ENCODE data around the gene SEPSECS.

Gene SEPSECS

GRCh38 chr4:25178838-25179261 lies 18.6 kb upstream of the SEPSECS start:
- no peak overlapping the region for H4K8ac ChIP-seq (ENCODE audit: low read length)
- no peak overlapping the region for H4K91ac ChIP-seq (ENCODE audit: low read length)
- peaks cover 0 to 6% of the 10 kb centered on the region in 2 experiments for H3K36me3 ChIP-seq (ENCODE audit: control insufficient read depth in 1 of 2, insufficient read depth in 2 of 2, low read depth in 1 of 2, low read length in 2 of 2)
- H3K23ac ChIP-seq (ENCODE audit: low read length in 2 of 2), result no peak overlapping the region
- H3K14ac ChIP-seq (ENCODE audit: low read length in 2 of 2), result no peak overlapping the region
- H3K27ac ChIP-seq (ENCODE audit: low read length, poor library complexity, severe bottlenecking), result no peak overlapping the region
- no peak overlapping the region for H2BK5ac ChIP-seq (ENCODE audit: low read depth, low read length, poor library complexity, severe bottlenecking)
- no peak overlapping the region for H3K4me2 ChIP-seq (ENCODE audit: low read length, poor library complexity, severe bottlenecking)
- H2BK15ac ChIP-seq (ENCODE audit: low read depth, poor library complexity, severe bottlenecking), result no peak overlapping the region
- H2AK5ac ChIP-seq (ENCODE audit: low read length, severe bottlenecking), result no peak overlapping the region
- no peak for DNase-seq
- H3K27me3 ChIP-seq (ENCODE audit: control insufficient read depth in 1 of 2, insufficient read depth in 1 of 2, low read length in 2 of 2), result no peaks in the 10 kb centered on the region
- H2AFZ ChIP-seq (ENCODE audit: low read depth, low read length), result no peak overlapping the region
- H3K4me1 ChIP-seq (ENCODE audit: control insufficient read depth, insufficient read depth, low read depth, low read length), result no peaks in the 10 kb centered on the region
- no peak overlapping the region for H3K4me3 ChIP-seq (ENCODE audit: insufficient read depth in 1 of 2, low read depth in 1 of 2, low read length in 2 of 2)
- WGBS, result 82% methylated on average over 3 of the region's 3 CpGs
- H3K79me1 ChIP-seq (replicated peaks; ENCODE audit: low read length, poor library complexity, severe bottlenecking), result no peaks in the 10 kb centered on the region
- no peaks in the 10 kb centered on the region for H3K9me3 ChIP-seq (ENCODE audit: control insufficient read depth, low read length)
- no peak overlapping the region for H2BK120ac ChIP-seq (ENCODE audit: low read depth, low read length)
- H3K18ac ChIP-seq (ENCODE audit: low read depth in 1 of 2, low read length in 2 of 2), result no peak overlapping the region
- H3K4ac ChIP-seq (ENCODE audit: low read depth in 1 of 2, low read length in 2 of 2), result no peak overlapping the region
- no peak overlapping the region for H2BK12ac ChIP-seq (ENCODE audit: low read length in 2 of 2)
- H3K9ac ChIP-seq (ENCODE audit: low read length), result no peak overlapping the region

DNA sequence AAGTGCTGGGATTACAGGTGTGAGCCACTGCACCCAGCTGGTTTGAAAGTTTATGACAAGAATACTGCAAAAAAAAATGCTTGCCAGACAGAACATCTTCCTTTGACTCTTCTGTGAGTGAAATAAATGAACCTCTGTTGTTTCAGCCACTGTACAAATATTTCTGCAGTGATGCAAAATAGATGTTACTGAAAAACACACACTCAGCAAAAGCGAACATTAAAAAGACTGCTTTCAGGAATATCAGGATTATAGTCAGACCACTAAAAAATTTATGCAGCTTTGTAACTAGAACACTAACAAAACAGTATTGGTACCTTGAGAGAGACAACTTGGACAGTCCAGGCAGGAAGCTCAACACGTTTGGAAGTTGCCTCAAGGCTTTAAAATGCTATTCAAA lies 16.9 kb upstream of the SEPSECS start:
- Histone ChIP-seq H3K79me1 (replicated peaks; ENCODE audit: low read length, poor library complexity, severe bottlenecking) (no peaks in the 10 kb centered on the region), H3K27me3 (ENCODE audit: control insufficient read depth in 1 of 2, insufficient read depth in 1 of 2, low read length in 2 of 2) (no peaks in the 10 kb centered on the region), H3K9ac (ENCODE audit: low read length) (no peak overlapping the region), H3K23ac (ENCODE audit: low read length in 2 of 2) (no peak overlapping the region), H3K4me2 (ENCODE audit: low read length, poor library complexity, severe bottlenecking) (no peak overlapping the region), H4K8ac (ENCODE audit: low read length) (no peak overlapping the region), H2BK15ac (ENCODE audit: low read depth, poor library complexity, severe bottlenecking) (no peak overlapping the region), H3K9me3 (ENCODE audit: control insufficient read depth, low read length) (no peaks in the 10 kb centered on the region), H2AFZ (ENCODE audit: low read depth, low read length) (no peak overlapping the region), H3K27ac (ENCODE audit: low read length, poor library complexity, severe bottlenecking) (no peak overlapping the region), H3K14ac (ENCODE audit: low read length in 2 of 2) (no peak overlapping the region), H4K91ac (ENCODE audit: low read length) (no peak overlapping the region), H2BK12ac (ENCODE audit: low read length in 2 of 2) (no peak overlapping the region), H2AK5ac (ENCODE audit: low read length, severe bottlenecking) (no peak overlapping the region), H2BK5ac (ENCODE audit: low read depth, low read length, poor library complexity, severe bottlenecking) (no peak overlapping the region), H3K4me1 (ENCODE audit: control insufficient read depth, insufficient read depth, low read depth, low read length) (no peaks in the 10 kb centered on the region), H2BK120ac (ENCODE audit: low read depth, low read length) (no peak overlapping the region), H3K4me3 (ENCODE audit: insufficient read depth in 1 of 2, low read depth in 1 of 2, low read length in 2 of 2) (no peak overlapping the region), H3K18ac (ENCODE audit: low read depth in 1 of 2, low read length in 2 of 2) (no peak overlapping the region), H3K36me3 (ENCODE audit: control insufficient read depth in 1 of 2, insufficient read depth in 2 of 2, low read depth in 1 of 2, low read length in 2 of 2) (peaks cover 0 to 6% of the 10 kb centered on the region in 2 experiments), H3K4ac (ENCODE audit: low read depth in 1 of 2, low read length in 2 of 2) (no peak overlapping the region)
- 77% methylated on average over 2 of the region's 2 CpGs for WGBS
- DNase-seq, result no peak

DNA sequence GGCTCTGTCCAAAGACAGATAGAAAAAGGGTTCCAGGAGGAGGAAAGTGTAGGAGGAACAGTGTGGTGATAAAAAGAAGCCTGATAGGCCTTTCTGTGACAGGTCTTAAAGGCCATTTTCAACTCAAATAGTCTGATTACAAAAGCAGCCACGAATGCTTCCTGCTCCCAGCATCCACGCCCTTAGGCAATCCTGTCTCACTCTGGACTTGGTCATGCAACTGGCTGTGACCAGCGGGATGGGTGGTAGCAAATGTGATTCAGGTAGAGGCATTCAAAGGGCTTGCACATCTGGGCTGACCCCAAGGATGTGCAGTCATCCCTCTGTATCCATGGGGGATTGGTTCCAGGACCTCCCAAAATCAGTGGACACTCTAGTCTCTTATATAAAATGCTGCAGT lies 14.4 kb upstream of the SEPSECS start:
- H2BK12ac ChIP-seq (ENCODE audit: low read length in 2 of 2), result no peak overlapping the region
- H2AK5ac ChIP-seq (ENCODE audit: low read length, severe bottlenecking), result no peak overlapping the region
- H3K18ac ChIP-seq (ENCODE audit: low read depth in 1 of 2, low read length in 2 of 2), result no peak overlapping the region
- no peaks in the 10 kb centered on the region for H3K4me1 ChIP-seq (ENCODE audit: control insufficient read depth, insufficient read depth, low read depth, low read length)
- H3K36me3 ChIP-seq (ENCODE audit: control insufficient read depth in 1 of 2, insufficient read depth in 2 of 2, low read depth in 1 of 2, low read length in 2 of 2), result peaks cover 0 to 10% of the 10 kb centered on the region in 2 experiments
- H3K14ac ChIP-seq (ENCODE audit: low read length in 2 of 2), result no peak overlapping the region
- H2BK15ac ChIP-seq (ENCODE audit: low read depth, poor library complexity, severe bottlenecking), result no peak overlapping the region
- no peak overlapping the region for H2BK5ac ChIP-seq (ENCODE audit: low read depth, low read length, poor library complexity, severe bottlenecking)
- no peak overlapping the region for H3K4me3 ChIP-seq (ENCODE audit: insufficient read depth in 1 of 2, low read depth in 1 of 2, low read length in 2 of 2)
- peak; percentile 10 for DNase-seq
- no peak overlapping the region for H3K23ac ChIP-seq (ENCODE audit: low read length in 2 of 2)
- H4K8ac ChIP-seq (ENCODE audit: low read length), result no peak overlapping the region
- no peaks in the 10 kb centered on the region for H3K27me3 ChIP-seq (ENCODE audit: control insufficient read depth in 1 of 2, insufficient read depth in 1 of 2, low read length in 2 of 2)
- H4K91ac ChIP-seq (ENCODE audit: low read length), result no peak overlapping the region
- peak overlapping the region; percentile 80 for H3K9ac ChIP-seq (ENCODE audit: low read length)
- H2BK120ac ChIP-seq (ENCODE audit: low read depth, low read length), result no peak overlapping the region
- no peak overlapping the region for H3K27ac ChIP-seq (ENCODE audit: low read length, poor library complexity, severe bottlenecking)
- no peak overlapping the region for H2AFZ ChIP-seq (ENCODE audit: low read depth, low read length)
- no peaks in the 10 kb centered on the region for H3K9me3 ChIP-seq (ENCODE audit: control insufficient read depth, low read length)
- no peaks in the 10 kb centered on the region for H3K79me1 ChIP-seq (replicated peaks; ENCODE audit: low read length, poor library complexity, severe bottlenecking)
- no peak overlapping the region for H3K4me2 ChIP-seq (ENCODE audit: low read length, poor library complexity, severe bottlenecking)
- WGBS, result 85% methylated on average over 3 of the region's 3 CpGs
- H3K4ac ChIP-seq (ENCODE audit: low read depth in 1 of 2, low read length in 2 of 2), result no peak overlapping the region

DNA sequence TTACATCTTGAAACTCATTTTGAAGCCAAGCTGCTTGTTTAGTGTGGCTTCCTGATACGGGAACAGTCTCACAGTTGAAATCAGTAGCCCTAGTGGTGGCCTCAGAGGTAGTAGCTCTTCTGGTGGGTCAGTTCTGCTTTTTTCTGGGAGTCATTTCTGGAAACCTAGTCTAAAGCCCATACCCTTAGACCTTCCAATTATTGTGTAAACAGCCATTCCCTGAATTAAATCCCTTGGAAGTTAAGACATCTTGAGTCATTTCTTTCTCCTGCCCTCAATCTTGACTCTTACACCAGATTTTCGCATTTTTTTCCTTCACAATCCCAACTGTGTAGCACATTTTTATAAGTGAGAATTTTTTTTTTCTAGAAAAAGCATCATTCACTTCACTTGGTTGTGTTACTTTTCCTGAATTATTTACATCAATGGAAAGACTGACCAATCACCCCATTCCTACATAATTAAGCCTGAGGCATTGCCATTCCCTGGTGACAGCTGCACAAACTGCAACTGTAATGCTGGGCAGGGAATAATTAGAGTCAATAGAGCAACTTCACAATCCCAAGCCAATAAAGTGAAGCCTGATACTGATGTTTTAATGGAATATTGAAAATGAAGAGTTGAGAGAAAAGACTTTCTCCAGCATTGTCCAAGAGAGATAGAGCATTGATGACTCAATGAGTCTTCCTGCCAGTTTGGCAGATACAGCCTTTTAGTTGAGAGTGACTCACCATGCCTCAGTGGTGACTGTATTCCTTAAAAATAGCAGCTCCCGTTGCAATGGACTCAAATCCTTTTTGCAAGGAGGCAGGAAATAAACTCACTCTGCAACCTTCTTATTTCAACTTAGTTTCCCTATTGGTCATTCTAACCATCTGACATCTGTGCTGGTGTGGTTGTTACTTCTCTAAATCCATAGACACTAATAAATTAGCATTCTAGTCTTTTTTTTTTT lies 13.0 kb upstream of the SEPSECS start:
- Histone ChIP-seq H3K27me3 (ENCODE audit: control insufficient read depth in 1 of 2, insufficient read depth in 1 of 2, low read length in 2 of 2) (no peaks in the 10 kb centered on the region), H3K18ac (ENCODE audit: low read depth in 1 of 2, low read length in 2 of 2) (peak overlapping the region; percentile 28 to 49), H3K14ac (ENCODE audit: low read length in 2 of 2) (no peak overlapping the region), H3K79me1 (replicated peaks; ENCODE audit: low read length, poor library complexity, severe bottlenecking) (no peaks in the 10 kb centered on the region), H3K27ac (ENCODE audit: low read length, poor library complexity, severe bottlenecking) (peak overlapping the region; percentile 70), H3K4me3 (ENCODE audit: insufficient read depth in 1 of 2, low read depth in 1 of 2, low read length in 2 of 2) (peak overlapping the region in 1 of 2 experiments; percentile 35), H2BK5ac (ENCODE audit: low read depth, low read length, poor library complexity, severe bottlenecking) (no peak overlapping the region), H2BK120ac (ENCODE audit: low read depth, low read length) (no peak overlapping the region), H4K8ac (ENCODE audit: low read length) (peak overlapping the region; percentile 7), H3K4ac (ENCODE audit: low read depth in 1 of 2, low read length in 2 of 2) (no peak overlapping the region), H3K36me3 (ENCODE audit: control insufficient read depth in 1 of 2, insufficient read depth in 2 of 2, low read depth in 1 of 2, low read length in 2 of 2) (peaks cover 0 to 10% of the 10 kb centered on the region in 2 experiments), H3K9me3 (ENCODE audit: control insufficient read depth, low read length) (no peaks in the 10 kb centered on the region), H3K23ac (ENCODE audit: low read length in 2 of 2) (no peak overlapping the region), H2BK12ac (ENCODE audit: low read length in 2 of 2) (no peak overlapping the region), H2AFZ (ENCODE audit: low read depth, low read length) (no peak overlapping the region), H3K9ac (ENCODE audit: low read length) (peak overlapping the region; percentile 80), H2AK5ac (ENCODE audit: low read length, severe bottlenecking) (peak overlapping the region; percentile 36), H2BK15ac (ENCODE audit: low read depth, poor library complexity, severe bottlenecking) (no peak overlapping the region), H3K4me2 (ENCODE audit: low read length, poor library complexity, severe bottlenecking) (no peak overlapping the region), H4K91ac (ENCODE audit: low read length) (peak overlapping the region; percentile 65), H3K4me1 (ENCODE audit: control insufficient read depth, insufficient read depth, low read depth, low read length) (no peaks in the 10 kb centered on the region)
- 50% methylated on average over 2 of the region's 3 CpGs for WGBS
- peak; percentile 98 for DNase-seq
